ENCODE data around the gene RAB27A.
"Not testable (repeated sequence)": the region's sequence is repeated elsewhere in the genome, so short reads cannot be mapped to it uniquely, and the experiment has no call there.

The RAB27A gene

GRCh38 chr15:55320963-55321362 lies 31.4 kb upstream of the RAB27A start:
- H3K4me3 ChIP-seq (ENCODE audit: low read depth, low read length) = no peak overlapping the region
- TF ChIP-seq CTCF (IDR thresholded peaks at IDR 0.05; ENCODE audit: low read depth, low read length, missing control alignments) = no peak
- in situ Hi-C loops (cut with HindIII; ENCODE audit: low sequenced_read_pairs) = no loop called here
- no peak for DNase-seq (ENCODE audit: low read depth)

- H3K4me3 ChIP-seq (ENCODE audit: low read depth, low read length) = peak overlapping the region; percentile 66
- no peak for TF ChIP-seq CTCF (IDR thresholded peaks at IDR 0.05; ENCODE audit: low read depth, low read length, missing control alignments)
- no peak for DNase-seq (ENCODE audit: low read depth)
- in situ Hi-C loops (cut with HindIII; ENCODE audit: low sequenced_read_pairs) = no loop called here
These were observed 30.6 kb upstream of the RAB27A start for GRCh38 chr15:55320238-55320550.

GRCh38 chr15:55319537-55320237 lies 30.1 kb upstream of the RAB27A start:
- TF ChIP-seq CTCF (IDR thresholded peaks at IDR 0.05; ENCODE audit: low read depth, low read length, missing control alignments) = no peak
- in situ Hi-C loops (cut with HindIII; ENCODE audit: low sequenced_read_pairs) = loop anchor here (10.0 kb wide), 1 partner anchor 105 kb away; no protein-coding TSS in a partner anchor
- peak overlapping the region; percentile 66 for H3K4me3 ChIP-seq (ENCODE audit: low read depth, low read length)
- no peak for DNase-seq (ENCODE audit: low read depth)

GRCh38 chr15:55318588-55319494 lies 29.2 kb upstream of the RAB27A start, which contains the start of the genes PIGB and PIGBOS1:
Gene PIGB (plus strand): TSS chr15:55319222. CDS start chr15:55319251, 29 bp downstream.
Gene PIGBOS1 (minus strand): TSS chr15:55319123. CDS start chr15:55317792, 1,331 bp downstream.
- in situ Hi-C loops (cut with HindIII; ENCODE audit: low sequenced_read_pairs) = loop anchor here (10.0 kb wide), 1 partner anchor 104 kb away; no protein-coding TSS in a partner anchor
- H3K4me3 ChIP-seq (ENCODE audit: low read depth, low read length) = peak within 1 kb of the TSS; percentile 66
- TF ChIP-seq CTCF (IDR thresholded peaks at IDR 0.05; ENCODE audit: low read depth, low read length, missing control alignments) = no peak
- DNase-seq (ENCODE audit: low read depth) = peak; percentile 71

GRCh38 chr15:55302801-55303200 lies 13.2 kb upstream of the RAB27A start:
- H3K4me3 ChIP-seq (ENCODE audit: low read depth, low read length); DNase-seq (ENCODE audit: low read depth); in situ Hi-C loops (cut with HindIII; ENCODE audit: low sequenced_read_pairs): not testable (repeated sequence)

- no peak for TF ChIP-seq CTCF (IDR thresholded peaks at IDR 0.05; ENCODE audit: low read depth, low read length, missing control alignments)
- no peak overlapping the region for H3K4me3 ChIP-seq (ENCODE audit: low read depth, low read length)
- in situ Hi-C loops (cut with HindIII; ENCODE audit: low sequenced_read_pairs) = no loop called here
- no peak for DNase-seq (ENCODE audit: low read depth)
These were observed 7.7 kb upstream of the RAB27A start for GRCh38 chr15:55297315-55297714.

All from astrocyte of the cerebellum (primary cell).